Measurements from ENCODE around the gene ZPR1. TPM values are rescaled to one million over a fixed set of nuclear protein-coding genes. Genes with fewer than 3 reads are reported as not detected.

The ZPR1 gene
- total RNA-seq, 4 donors from 2014 or later, result 18.1 to 45.9 (median 39.2) TPM

DNA sequence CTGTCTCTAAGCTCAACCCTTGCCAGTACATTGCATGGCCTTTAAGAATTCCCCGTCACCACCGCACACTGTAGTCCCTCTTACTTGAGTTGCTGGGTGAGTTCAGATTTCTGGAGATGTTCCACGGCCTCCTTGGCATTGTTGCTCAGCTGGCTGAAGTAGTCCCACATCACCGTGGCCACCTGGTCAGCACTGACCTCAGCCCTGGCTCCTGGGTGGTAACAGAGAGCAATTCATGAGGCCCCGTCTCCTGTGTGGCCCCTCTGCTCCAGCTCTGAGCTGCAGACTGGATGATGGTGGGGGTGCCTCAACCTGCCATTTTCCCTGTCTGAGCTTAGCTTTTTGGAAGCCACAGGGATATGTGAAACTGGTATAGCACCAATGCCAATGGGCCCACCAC is 34.8 kb upstream of the ZPR1 start:
- no peaks in the 10 kb centered on the region for H3K27me3 ChIP-seq
- 89% methylated on average over 3 of the region's 5 CpGs; no CpG with 5 or more reads in 1 of the 2 donors for WGBS, 2 donors (ENCODE audit: low coverage in 1 of 2)
- no peaks in the 10 kb centered on the region for H3K4me1 ChIP-seq
- ATAC-seq, result no peak
- H3K9me3 ChIP-seq, result no peaks in the 10 kb centered on the region
- no peak overlapping the region for H3K27ac ChIP-seq
- H3K36me3 ChIP-seq, result no peaks in the 10 kb centered on the region
- H3K4me3 ChIP-seq, result no peak overlapping the region
- TF ChIP-seq, protein P1, sequence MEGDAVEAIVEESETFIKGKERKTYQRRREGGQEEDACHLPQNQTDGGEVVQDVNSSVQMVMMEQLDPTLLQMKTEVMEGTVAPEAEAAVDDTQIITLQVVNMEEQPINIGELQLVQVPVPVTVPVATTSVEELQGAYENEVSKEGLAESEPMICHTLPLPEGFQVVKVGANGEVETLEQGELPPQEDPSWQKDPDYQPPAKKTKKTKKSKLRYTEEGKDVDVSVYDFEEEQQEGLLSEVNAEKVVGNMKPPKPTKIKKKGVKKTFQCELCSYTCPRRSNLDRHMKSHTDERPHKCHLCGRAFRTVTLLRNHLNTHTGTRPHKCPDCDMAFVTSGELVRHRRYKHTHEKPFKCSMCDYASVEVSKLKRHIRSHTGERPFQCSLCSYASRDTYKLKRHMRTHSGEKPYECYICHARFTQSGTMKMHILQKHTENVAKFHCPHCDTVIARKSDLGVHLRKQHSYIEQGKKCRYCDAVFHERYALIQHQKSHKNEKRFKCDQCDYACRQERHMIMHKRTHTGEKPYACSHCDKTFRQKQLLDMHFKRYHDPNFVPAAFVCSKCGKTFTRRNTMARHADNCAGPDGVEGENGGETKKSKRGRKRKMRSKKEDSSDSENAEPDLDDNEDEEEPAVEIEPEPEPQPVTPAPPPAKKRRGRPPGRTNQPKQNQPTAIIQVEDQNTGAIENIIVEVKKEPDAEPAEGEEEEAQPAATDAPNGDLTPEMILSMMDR (IDR thresholded peaks at IDR 0.05), result no peak
- no peak for TF ChIP-seq POLR2A (IDR thresholded peaks at IDR 0.05)
- TF ChIP-seq POLR2AphosphoS5 (IDR thresholded peaks at IDR 0.05), result no peak
- no peak for TF ChIP-seq EP300 (IDR thresholded peaks at IDR 0.05)

DNA sequence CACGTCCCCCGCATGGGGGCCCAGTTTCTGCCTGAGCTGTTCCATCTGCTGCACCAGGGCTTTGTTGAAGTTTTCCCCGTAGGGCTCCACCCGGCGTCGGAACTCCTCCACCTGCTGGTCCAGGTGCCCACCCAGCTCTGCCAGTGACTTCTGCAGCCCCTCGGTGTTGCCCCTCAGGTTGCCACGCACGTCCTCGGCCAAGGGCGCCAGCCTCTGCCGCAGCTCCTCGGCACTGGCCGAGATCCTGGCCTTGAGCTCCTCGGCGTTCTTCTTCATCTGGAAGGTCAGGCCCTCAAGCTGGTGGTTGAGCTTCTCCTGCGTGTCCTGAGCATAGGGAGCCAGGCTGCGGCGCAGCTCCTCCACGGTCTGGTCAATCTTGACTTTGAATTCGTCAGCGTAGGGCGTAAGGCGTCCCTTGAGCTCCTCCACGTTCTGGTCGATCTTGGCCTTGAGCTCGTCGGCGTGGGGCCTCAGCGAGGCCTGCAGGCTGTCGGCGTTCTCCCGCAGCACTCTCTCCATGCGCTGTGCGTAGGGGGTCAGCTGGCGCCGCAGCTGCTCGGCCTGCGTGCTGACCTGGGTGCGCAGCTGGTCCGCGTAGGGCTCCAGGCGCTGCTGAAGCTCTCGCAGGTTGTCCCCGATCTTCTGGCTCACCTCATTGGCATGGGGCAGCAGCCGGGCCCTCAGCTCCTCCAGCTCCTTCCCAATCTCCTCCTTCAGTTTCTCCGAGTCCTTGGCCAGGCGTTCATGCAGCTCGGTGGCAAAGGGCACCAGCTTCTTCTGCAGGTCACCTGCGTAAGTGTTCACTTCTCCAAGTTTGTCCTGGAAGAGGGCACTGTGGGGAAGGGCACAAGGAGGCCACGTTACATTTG is 33.5 kb upstream of the ZPR1 start:
- Histone ChIP-seq H3K27me3 (no peaks in the 10 kb centered on the region), H3K4me3 (no peak overlapping the region), H3K36me3 (no peaks in the 10 kb centered on the region), H3K4me1 (no peaks in the 10 kb centered on the region), H3K9me3 (no peaks in the 10 kb centered on the region), H3K27ac (no peak overlapping the region)
- WGBS, 2 donors (ENCODE audit: low coverage in 1 of 2), result 90 to 93% methylated on average over 10 to 26 of the region's 51 CpGs
- TF ChIP-seq, protein P1 (IDR thresholded peaks at IDR 0.05), result no peak
- TF ChIP-seq POLR2A (IDR thresholded peaks at IDR 0.05) (no peak), POLR2AphosphoS5 (IDR thresholded peaks at IDR 0.05) (no peak), EP300 (IDR thresholded peaks at IDR 0.05) (no peak)
- no peak for ATAC-seq

DNA sequence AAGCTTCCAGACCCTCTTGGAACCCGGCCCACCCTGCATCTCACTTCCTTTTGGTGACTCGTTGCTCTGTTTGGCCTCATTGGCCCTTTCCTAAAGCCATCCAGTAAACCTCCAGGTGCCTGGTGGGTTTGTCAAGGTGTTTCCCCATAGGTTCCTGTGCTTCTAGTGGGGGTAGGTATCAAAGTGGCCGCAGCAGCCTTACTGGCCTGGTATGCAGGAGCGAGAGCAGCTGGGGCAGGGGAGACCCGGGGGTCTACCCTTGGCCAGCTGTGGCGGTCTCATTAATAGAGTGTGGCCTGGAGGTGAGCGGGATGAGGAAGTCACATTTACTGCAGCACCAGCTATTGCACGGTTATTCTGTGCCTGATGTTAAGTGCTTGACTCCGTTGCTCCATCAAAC is 31.2 kb upstream of the ZPR1 start:
- H3K27ac ChIP-seq, result no peak overlapping the region
- H3K4me1 ChIP-seq, result no peaks in the 10 kb centered on the region
- TF ChIP-seq, protein P1 (IDR thresholded peaks at IDR 0.05), result no peak
- TF ChIP-seq POLR2A (IDR thresholded peaks at IDR 0.05) (no peak), POLR2AphosphoS5 (IDR thresholded peaks at IDR 0.05) (no peak), EP300 (IDR thresholded peaks at IDR 0.05) (no peak)
- no peaks in the 10 kb centered on the region for H3K36me3 ChIP-seq
- no peaks in the 10 kb centered on the region for H3K27me3 ChIP-seq
- no peak for ATAC-seq
- WGBS, 2 donors (ENCODE audit: low coverage in 1 of 2), result 100% methylated on average over 2 of the region's 9 CpGs; no CpG with 5 or more reads in 1 of the 2 donors
- H3K9me3 ChIP-seq, result no peaks in the 10 kb centered on the region
- H3K4me3 ChIP-seq, result no peak overlapping the region

DNA sequence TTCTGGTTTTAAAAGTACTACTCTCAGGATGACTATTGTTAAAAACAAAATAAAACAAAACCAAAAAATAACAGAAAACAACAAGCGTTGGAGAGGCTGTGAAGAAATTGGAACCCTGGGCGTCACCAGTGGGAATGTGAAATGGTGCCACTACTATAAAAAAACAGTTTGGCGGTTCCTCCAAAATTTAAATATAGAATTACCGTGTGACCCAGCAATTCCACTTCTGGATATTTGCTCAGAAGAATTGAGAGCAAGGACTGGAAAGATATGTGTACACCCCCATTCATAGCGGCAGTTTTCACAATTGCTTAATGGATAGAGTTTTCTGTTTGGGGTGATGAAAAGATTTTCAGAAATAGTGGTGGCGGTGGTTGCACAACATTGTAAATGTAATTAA is 26.7 kb upstream of the ZPR1 start:
- no peak for ATAC-seq
- WGBS, 2 donors (ENCODE audit: low coverage in 1 of 2), result 71 to 76% methylated on average over 4 to 6 of the region's 6 CpGs
- no peaks in the 10 kb centered on the region for H3K36me3 ChIP-seq
- TF ChIP-seq, protein P1 (IDR thresholded peaks at IDR 0.05), result no peak
- TF ChIP-seq POLR2A (IDR thresholded peaks at IDR 0.05) (no peak), EP300 (IDR thresholded peaks at IDR 0.05) (no peak), POLR2AphosphoS5 (IDR thresholded peaks at IDR 0.05) (no peak)
- no peak overlapping the region for H3K4me3 ChIP-seq
- H3K9me3 ChIP-seq, result no peaks in the 10 kb centered on the region
- H3K4me1 ChIP-seq, result no peaks in the 10 kb centered on the region
- H3K27me3 ChIP-seq, result no peaks in the 10 kb centered on the region
- H3K27ac ChIP-seq, result no peak overlapping the region
